ENCODE measurements around the gene SLC12A4. TPM values are rescaled to one million over a fixed set of nuclear protein-coding genes. Genes with fewer than 3 reads are reported as not detected.

Gene SLC12A4
- total and polyA plus RNA-seq, 2 of the 13 experiments (the other 11 are each of a cell fraction or from before 2014, with no cell fraction given), result 65.1 to 84.3 TPM

DNA sequence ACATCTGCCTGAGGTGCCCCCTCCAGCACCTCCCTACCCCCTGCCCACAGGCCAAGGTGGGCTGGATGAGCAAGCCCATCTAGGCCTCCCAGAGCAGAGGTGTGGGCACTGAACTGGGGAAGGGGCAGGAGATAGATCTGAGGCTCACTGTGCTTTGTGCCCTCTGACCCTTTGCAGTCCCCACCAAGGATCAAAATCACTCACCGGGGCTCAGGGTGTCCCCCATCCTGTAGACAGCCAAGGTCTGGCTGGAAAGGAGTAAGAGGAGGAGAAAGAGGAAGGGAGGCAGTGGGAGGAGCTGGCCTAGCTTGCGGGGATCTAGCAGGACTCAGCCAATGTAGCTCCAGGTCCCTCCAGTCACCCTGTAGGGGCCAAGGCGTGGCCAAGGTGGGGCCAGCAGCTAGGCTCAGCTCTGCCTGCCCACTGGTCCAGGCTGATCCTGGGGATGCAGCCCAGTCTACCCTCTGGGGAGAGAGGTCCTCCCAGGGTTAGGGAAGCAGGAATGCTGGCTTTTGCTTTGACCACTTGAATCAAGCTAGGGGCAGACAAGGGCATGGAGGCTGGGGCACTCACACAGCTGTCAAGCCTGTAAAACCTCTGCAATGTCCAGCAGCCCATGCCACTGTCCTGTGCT is 1.8 kb downstream of the SLC12A4 start (continued):
- TF ChIP-seq, protein P1, sequence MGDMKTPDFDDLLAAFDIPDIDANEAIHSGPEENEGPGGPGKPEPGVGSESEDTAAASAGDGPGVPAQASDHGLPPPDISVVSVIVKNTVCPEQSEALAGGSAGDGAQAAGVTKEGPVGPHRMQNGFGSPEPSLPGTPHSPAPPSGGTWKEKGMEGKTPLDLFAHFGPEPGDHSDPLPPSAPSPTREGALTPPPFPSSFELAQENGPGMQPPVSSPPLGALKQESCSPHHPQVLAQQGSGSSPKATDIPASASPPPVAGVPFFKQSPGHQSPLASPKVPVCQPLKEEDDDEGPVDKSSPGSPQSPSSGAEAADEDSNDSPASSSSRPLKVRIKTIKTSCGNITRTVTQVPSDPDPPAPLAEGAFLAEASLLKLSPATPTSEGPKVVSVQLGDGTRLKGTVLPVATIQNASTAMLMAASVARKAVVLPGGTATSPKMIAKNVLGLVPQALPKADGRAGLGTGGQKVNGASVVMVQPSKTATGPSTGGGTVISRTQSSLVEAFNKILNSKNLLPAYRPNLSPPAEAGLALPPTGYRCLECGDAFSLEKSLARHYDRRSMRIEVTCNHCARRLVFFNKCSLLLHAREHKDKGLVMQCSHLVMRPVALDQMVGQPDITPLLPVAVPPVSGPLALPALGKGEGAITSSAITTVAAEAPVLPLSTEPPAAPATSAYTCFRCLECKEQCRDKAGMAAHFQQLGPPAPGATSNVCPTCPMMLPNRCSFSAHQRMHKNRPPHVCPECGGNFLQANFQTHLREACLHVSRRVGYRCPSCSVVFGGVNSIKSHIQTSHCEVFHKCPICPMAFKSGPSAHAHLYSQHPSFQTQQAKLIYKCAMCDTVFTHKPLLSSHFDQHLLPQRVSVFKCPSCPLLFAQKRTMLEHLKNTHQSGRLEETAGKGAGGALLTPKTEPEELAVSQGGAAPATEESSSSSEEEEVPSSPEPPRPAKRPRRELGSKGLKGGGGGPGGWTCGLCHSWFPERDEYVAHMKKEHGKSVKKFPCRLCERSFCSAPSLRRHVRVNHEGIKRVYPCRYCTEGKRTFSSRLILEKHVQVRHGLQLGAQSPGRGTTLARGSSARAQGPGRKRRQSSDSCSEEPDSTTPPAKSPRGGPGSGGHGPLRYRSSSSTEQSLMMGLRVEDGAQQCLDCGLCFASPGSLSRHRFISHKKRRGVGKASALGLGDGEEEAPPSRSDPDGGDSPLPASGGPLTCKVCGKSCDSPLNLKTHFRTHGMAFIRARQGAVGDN (CRISPR knock-in tag; IDR thresholded peaks at IDR 0.05), result peak; percentile 91
- TF ChIP-seq ZNF280D (CRISPR knock-in tag; IDR thresholded peaks at IDR 0.05) (peak; percentile 18; the same call in 1 of the 2 replicates), ZNF34 (CRISPR knock-in tag; IDR thresholded peaks at IDR 0.05; ENCODE audit: borderline replicate concordance) (peak; percentile 76; the same call in 1 of the 2 replicates), AGO2 (optimal IDR thresholded peaks at IDR 0.05; ENCODE audit: low read depth, low read length) (peak; percentile 58), KLF16 (CRISPR knock-in tag; IDR thresholded peaks at IDR 0.05) (peak in 1 of 2 experiments; percentile 44; a peak in 1 of 4 replicates), POLR2A (IDR thresholded peaks at IDR 0.05; ENCODE audit: insufficient read depth in 1 of 2, low read depth in 2 of 2, low read length in 2 of 2) (peak; percentile 12 to 58; a peak in 2 of 4 replicates), SIN3A (IDR thresholded peaks at IDR 0.05; ENCODE audit: borderline replicate concordance, low read depth, low read length) (no peak), PATZ1 (CRISPR knock-in tag; IDR thresholded peaks at IDR 0.05) (peak; percentile 28), ATAD3A (CRISPR knock-in tag; IDR thresholded peaks at IDR 0.05) (no peak), ZNF3 (CRISPR knock-in tag; IDR thresholded peaks at IDR 0.05) (no peak), ZZZ3 (CRISPR knock-in tag; IDR thresholded peaks at IDR 0.05; ENCODE audit: borderline replicate concordance) (peak; percentile 85; the same call in 1 of the 2 replicates)
- TF ChIP-seq, protein P2, sequence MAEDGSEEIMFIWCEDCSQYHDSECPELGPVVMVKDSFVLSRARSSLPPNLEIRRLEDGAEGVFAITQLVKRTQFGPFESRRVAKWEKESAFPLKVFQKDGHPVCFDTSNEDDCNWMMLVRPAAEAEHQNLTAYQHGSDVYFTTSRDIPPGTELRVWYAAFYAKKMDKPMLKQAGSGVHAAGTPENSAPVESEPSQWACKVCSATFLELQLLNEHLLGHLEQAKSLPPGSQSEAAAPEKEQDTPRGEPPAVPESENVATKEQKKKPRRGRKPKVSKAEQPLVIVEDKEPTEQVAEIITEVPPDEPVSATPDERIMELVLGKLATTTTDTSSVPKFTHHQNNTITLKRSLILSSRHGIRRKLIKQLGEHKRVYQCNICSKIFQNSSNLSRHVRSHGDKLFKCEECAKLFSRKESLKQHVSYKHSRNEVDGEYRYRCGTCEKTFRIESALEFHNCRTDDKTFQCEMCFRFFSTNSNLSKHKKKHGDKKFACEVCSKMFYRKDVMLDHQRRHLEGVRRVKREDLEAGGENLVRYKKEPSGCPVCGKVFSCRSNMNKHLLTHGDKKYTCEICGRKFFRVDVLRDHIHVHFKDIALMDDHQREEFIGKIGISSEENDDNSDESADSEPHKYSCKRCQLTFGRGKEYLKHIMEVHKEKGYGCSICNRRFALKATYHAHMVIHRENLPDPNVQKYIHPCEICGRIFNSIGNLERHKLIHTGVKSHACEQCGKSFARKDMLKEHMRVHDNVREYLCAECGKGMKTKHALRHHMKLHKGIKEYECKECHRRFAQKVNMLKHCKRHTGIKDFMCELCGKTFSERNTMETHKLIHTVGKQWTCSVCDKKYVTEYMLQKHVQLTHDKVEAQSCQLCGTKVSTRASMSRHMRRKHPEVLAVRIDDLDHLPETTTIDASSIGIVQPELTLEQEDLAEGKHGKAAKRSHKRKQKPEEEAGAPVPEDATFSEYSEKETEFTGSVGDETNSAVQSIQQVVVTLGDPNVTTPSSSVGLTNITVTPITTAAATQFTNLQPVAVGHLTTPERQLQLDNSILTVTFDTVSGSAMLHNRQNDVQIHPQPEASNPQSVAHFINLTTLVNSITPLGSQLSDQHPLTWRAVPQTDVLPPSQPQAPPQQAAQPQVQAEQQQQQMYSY (CRISPR knock-in tag; IDR thresholded peaks at IDR 0.05), result peak; percentile 76
- TF ChIP-seq, protein P3, sequence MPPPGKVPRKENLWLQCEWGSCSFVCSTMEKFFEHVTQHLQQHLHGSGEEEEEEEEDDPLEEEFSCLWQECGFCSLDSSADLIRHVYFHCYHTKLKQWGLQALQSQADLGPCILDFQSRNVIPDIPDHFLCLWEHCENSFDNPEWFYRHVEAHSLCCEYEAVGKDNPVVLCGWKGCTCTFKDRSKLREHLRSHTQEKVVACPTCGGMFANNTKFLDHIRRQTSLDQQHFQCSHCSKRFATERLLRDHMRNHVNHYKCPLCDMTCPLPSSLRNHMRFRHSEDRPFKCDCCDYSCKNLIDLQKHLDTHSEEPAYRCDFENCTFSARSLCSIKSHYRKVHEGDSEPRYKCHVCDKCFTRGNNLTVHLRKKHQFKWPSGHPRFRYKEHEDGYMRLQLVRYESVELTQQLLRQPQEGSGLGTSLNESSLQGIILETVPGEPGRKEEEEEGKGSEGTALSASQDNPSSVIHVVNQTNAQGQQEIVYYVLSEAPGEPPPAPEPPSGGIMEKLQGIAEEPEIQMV (CRISPR knock-in tag; IDR thresholded peaks at IDR 0.05; ENCODE audit: low read depth), result peak; percentile 55; the same call in 1 of the 2 replicates
